ENCODE results near the gene NUDT21.

DNA sequence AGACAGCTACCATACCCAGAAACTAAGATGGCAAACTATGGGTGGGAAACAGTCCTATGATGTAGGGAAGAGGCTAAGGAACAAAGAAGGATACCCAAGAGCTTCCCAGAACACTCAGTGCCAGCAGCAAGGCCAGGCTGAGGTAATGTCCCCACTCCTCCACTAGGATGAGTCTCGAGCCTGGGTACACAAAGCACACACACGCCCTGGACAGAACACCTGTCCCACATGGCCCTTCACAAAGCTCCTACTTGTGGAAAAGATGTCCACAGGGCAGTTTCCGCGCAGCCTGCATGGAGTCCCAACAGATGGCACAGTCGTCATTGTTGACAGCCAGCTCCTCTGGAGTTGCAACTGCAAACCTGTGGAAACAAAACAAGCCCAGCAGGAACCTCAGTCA, 49.6 kb downstream of the NUDT21 start:
- no peak for TF ChIP-seq MAFK (IDR thresholded peaks at IDR 0.05; ENCODE audit: low read depth, low read length)
- TF ChIP-seq, protein P1, sequence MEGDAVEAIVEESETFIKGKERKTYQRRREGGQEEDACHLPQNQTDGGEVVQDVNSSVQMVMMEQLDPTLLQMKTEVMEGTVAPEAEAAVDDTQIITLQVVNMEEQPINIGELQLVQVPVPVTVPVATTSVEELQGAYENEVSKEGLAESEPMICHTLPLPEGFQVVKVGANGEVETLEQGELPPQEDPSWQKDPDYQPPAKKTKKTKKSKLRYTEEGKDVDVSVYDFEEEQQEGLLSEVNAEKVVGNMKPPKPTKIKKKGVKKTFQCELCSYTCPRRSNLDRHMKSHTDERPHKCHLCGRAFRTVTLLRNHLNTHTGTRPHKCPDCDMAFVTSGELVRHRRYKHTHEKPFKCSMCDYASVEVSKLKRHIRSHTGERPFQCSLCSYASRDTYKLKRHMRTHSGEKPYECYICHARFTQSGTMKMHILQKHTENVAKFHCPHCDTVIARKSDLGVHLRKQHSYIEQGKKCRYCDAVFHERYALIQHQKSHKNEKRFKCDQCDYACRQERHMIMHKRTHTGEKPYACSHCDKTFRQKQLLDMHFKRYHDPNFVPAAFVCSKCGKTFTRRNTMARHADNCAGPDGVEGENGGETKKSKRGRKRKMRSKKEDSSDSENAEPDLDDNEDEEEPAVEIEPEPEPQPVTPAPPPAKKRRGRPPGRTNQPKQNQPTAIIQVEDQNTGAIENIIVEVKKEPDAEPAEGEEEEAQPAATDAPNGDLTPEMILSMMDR (conservative IDR thresholded peaks at IDR 0.05; ENCODE audit: low read depth, low read length) = no peak
- no peak for TF ChIP-seq POLR2A (IDR thresholded peaks at IDR 0.05; ENCODE audit: low read depth, low read length)
- TF ChIP-seq MAZ (IDR thresholded peaks at IDR 0.05; ENCODE audit: borderline replicate concordance, low read depth, low read length) = no peak
- TF ChIP-seq RCOR1 (IDR thresholded peaks at IDR 0.05; ENCODE audit: insufficient replicate concordance, low read length) = no peak
- TF ChIP-seq CEBPB (IDR thresholded peaks at IDR 0.05; ENCODE audit: low read depth, low read length) = no peak
- TF ChIP-seq RAD21 (IDR thresholded peaks at IDR 0.05; ENCODE audit: low read length) = no peak
- no peak for TF ChIP-seq MXI1 (IDR thresholded peaks at IDR 0.05; ENCODE audit: borderline replicate concordance, low read depth, low read length)

Data from IMR-90 (cell line).